Lower leg skin (tissue), 4 donors: Measurements from ENCODE around the gene HOMER2. TPM values are rescaled to one million over a fixed set of nuclear protein-coding genes. Genes with fewer than 3 reads are reported as not detected.

Experiments used
- DNase-seq, 2 donors: peaks; one replicate each; pipeline ENCODE4 v3.0.0-alpha.2; 2019; ENCODE audit warnings: low spot score in 2 of 2
- H3K4me3 ChIP-seq: fragments of 200-600 bp; sonication (generic); 2 replicates; pipeline ENCODE4 v1.5.1; 2017; ENCODE audit warnings: mild to moderate bottlenecking, low read depth; ENCODE audit not compliant: poor library complexity, severe bottlenecking
- POLR2A ChIP-seq, 2 donors: fragments of 450-650 bp; IDR thresholded peaks; one replicate each; pipeline ENCODE4 v1.6.1; 2016 to 2017; ENCODE audit warnings: antibody characterized with exemption in 2 of 2, mild to moderate bottlenecking in 1 of 2, moderate library complexity in 1 of 2
- WGBS, 2 donors: methylation state at CpG; one replicate each; pipeline ENCODE4 v1.1.5; 2018; 5-methylcytosine and 5-hydroxymethylcytosine counted together
- intact Hi-C: fragments of 100-400 bp; cut with DNase I; formaldehyde crosslinking; loops from one replicate; pipeline ENCODE4 v1.15.0; 2023; ENCODE audit warnings: low total_unique reads
- total RNA-seq, 4 donors: library from RNA; depleted of rRNA; stranded (reverse); fragments of >200 nt; gene quantifications; one replicate each; pipeline ENCODE4 v1.1.0, GENCODE V29; 2016
- TF ChIP-seq, protein P1 (sequence below), 3 donors: fragments of 450-650 bp; IDR thresholded peaks; one replicate each; pipeline ENCODE4 v1.5.1; 2016; ENCODE audit warnings: antibody characterized with exemption in 3 of 3, mild to moderate bottlenecking in 3 of 3, moderate library complexity in 2 of 3

HOMER2 gene
- total RNA-seq, 4 donors from 2014 or later = 88.3 to 129 (median 108) TPM

DNA sequence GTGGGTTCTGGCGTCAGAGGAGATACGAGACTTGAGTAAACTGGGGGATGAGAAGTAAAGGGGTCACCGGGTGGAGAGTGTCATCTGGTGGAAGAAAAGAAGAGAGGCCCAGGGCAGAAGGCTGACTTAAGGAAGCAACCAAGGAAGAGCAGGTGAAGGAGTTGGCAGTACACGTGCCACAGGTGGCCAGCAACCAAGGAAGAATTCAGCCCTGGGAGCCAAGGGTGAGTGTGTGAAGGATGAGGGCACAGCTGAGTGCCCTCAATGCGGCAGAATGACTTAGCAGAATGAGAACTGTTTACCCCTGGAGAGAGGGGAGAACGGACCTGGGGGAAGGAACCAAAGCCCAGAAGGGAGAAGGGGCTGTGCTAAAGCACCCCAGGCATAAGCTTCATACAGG, 71.8 kb downstream of the HOMER2 start:
- intact Hi-C loops = no loop called here
- H3K4me3 ChIP-seq = no peak overlapping the region
- WGBS, 2 donors = 80 to 82% methylated on average over 6 of the region's 6 CpGs
- no peak for DNase-seq
- TF ChIP-seq POLR2A (IDR thresholded peaks at IDR 0.05) = no peak

DNA sequence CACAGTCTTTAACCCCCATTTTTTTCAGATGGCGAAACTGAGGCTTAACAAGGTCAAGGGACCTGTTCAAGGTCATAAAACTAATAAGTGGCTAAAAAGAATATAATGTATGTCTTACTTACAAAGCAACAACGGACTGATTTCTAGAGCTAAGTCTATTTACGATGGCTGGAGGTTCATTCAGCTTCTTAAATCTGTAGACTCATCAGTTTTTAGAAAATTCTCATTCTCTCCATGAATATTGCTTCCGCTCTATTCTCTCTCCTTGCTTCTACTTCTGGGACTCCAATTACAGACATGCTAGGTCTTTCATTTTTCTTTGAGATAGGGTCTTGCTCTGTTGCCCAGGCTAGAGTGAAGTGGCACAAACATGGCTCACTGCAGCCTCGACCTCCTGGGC, 74.2 kb downstream of the HOMER2 start:
- intact Hi-C loops = no loop called here
- H3K4me3 ChIP-seq = no peak overlapping the region
- 92 to 93% methylated on average over 5 of the region's 5 CpGs for WGBS, 2 donors
- no peak for DNase-seq
- no peak for TF ChIP-seq POLR2A (IDR thresholded peaks at IDR 0.05)
- TF ChIP-seq, protein P1, sequence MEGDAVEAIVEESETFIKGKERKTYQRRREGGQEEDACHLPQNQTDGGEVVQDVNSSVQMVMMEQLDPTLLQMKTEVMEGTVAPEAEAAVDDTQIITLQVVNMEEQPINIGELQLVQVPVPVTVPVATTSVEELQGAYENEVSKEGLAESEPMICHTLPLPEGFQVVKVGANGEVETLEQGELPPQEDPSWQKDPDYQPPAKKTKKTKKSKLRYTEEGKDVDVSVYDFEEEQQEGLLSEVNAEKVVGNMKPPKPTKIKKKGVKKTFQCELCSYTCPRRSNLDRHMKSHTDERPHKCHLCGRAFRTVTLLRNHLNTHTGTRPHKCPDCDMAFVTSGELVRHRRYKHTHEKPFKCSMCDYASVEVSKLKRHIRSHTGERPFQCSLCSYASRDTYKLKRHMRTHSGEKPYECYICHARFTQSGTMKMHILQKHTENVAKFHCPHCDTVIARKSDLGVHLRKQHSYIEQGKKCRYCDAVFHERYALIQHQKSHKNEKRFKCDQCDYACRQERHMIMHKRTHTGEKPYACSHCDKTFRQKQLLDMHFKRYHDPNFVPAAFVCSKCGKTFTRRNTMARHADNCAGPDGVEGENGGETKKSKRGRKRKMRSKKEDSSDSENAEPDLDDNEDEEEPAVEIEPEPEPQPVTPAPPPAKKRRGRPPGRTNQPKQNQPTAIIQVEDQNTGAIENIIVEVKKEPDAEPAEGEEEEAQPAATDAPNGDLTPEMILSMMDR (IDR thresholded peaks at IDR 0.05) = no peak

DNA sequence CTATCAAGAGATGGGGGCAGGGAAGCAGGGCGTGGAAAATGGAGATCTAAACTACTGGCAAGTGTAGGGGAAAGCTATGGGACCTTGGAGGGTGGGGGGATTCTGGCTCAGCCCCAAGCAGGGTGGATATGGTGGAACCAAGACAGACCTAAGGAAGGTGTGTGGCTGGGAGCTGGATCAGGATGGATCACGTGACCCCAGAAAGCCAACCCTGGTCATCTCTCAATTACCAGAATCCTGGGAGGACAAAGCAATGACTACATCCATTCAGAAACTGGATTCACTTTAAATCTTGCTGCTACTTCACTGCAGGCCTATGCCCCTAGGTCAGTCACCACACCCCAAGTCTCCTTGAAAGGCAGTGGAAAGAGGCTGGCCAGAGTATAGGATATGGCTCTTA, 74.7 kb downstream of the HOMER2 start:
- DNase-seq = no peak
- intact Hi-C loops = no loop called here
- TF ChIP-seq, protein P1 (IDR thresholded peaks at IDR 0.05) = no peak
- TF ChIP-seq POLR2A (IDR thresholded peaks at IDR 0.05) = no peak
- no peak overlapping the region for H3K4me3 ChIP-seq
- 91 to 94% methylated on average over 2 of the region's 2 CpGs for WGBS, 2 donors

GRCh38 chr15:82875411-82876003, 77.0 kb downstream of the HOMER2 start:
- no peak for DNase-seq
- no peak for TF ChIP-seq POLR2A (IDR thresholded peaks at IDR 0.05)
- TF ChIP-seq, protein P1 (IDR thresholded peaks at IDR 0.05) = no peak
- intact Hi-C loops = no loop called here
- 88 to 92% methylated on average over 7 of the region's 7 CpGs for WGBS, 2 donors
- no peak overlapping the region for H3K4me3 ChIP-seq

DNA sequence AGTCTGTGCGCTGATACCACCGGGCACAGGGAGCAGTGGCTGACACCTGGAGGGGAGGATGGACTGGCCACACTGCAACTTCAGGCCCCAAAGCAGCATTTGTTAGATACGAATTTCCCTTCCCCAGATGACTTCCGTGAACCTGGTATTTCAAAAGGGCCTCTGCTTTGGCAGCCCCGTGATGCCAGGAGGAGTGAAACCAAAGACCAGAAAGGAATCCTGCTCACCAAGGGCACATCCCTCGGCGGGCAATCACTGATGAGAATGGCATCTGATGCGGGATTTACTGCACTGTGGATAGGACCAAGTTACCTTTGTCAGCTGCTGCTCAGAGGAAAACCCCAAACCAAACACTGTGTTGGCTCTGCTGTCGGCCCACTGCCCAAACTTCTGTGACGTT, 77.6 kb downstream of the HOMER2 start:
- intact Hi-C loops = no loop called here
- no peak for TF ChIP-seq POLR2A (IDR thresholded peaks at IDR 0.05)
- TF ChIP-seq, protein P1 (IDR thresholded peaks at IDR 0.05) = no peak
- no peak overlapping the region for H3K4me3 ChIP-seq
- peak in 1 of 2 donors; percentile 52 for DNase-seq
- 73 to 79% methylated on average over 10 of the region's 10 CpGs for WGBS, 2 donors

- H3K4me3 ChIP-seq = no peak overlapping the region
- no peak for TF ChIP-seq POLR2A (IDR thresholded peaks at IDR 0.05)
- TF ChIP-seq, protein P1 (IDR thresholded peaks at IDR 0.05) = no peak
- WGBS, 2 donors = 77 to 94% methylated on average over 1 of the region's 1 CpG
- no peak for DNase-seq
- intact Hi-C loops = no loop called here
Measured at GRCh38 chr15:82874267-82874666, 78.3 kb downstream of the HOMER2 start.
